K562 (cell line): Measurements from ENCODE around the gene TNFSF15. TPM values are rescaled to one million over a fixed set of nuclear protein-coding genes. Genes with fewer than 3 reads are reported as not detected.

Source experiments
- ATAC-seq: fragments of 200-7000 bp; cut with Tn5 transposase; 3 replicates; pipeline ENCODE4 v1.9.1; 2020; ENCODE audit warnings: moderate library complexity
- BruUV-seq: library from RNA; stranded (reverse); fragments of 400-500 nt; replicated peaks from 2 replicates; lab custom pipeline; 2021; lab: Mats Ljungman, UMichigan
- CTCF ChIA-PET: fragments of 300-600 bp; formaldehyde crosslinking; extraction: SDS; loops from one replicate; lab custom pipeline; 2021; ENCODE audit warnings: low intra/inter-chr PET ratio; lab: Yijun Ruan, JAX
- POLR2A ChIA-PET: fragments of 300-600, 350-650 bp; sonication (Branson Sonifier 250); formaldehyde crosslinking; extraction: SDS; loops from one replicate; lab custom pipeline; 2021; ENCODE audit warnings: antibody characterized with exemption, inconsistent platforms; lab: Yijun Ruan, JAX
- DNase-seq, 4 experiments: peaks; one replicate each; pipeline versions ENCODE4 v3.0.0 to v3.0.0-alpha.2; 2011 to 2018; ENCODE audit warnings: low spot score in 3 of 4, mixed read lengths in 3 of 4; ENCODE audit errors: extremely low read depth in 1 of 4
- FAIRE-seq: peaks from 2 replicates; lab custom pipeline; 2011; peaks lifted over from hg19 to GRCh38; lab: Jason Lieb, UNC
- H2AFZ ChIP-seq: 2 replicates; pipeline ENCODE4 v1.6.0; 2011; ENCODE audit warnings: low read depth, low read length, control low read depth, inconsistent platforms
- H3K27ac ChIP-seq: fragments of 200-600 bp; 3 replicates; pipeline ENCODE4 v1.8.0; 2011; ENCODE audit warnings: low read depth, mild to moderate bottlenecking, control low read depth, inconsistent platforms, low read length, moderate library complexity, mixed read lengths; ENCODE audit errors: extremely low read depth
- H3K27me3 ChIP-seq, 2 experiments: fragments of 300-600 bp in 1 of 2; 2 replicates in 1 of 2; 3 replicates in 1 of 2; pipeline versions ENCODE4 v1.6.0 to v1.8.0; 2011; ENCODE audit warnings: inconsistent platforms in 2 of 2, low read length in 2 of 2, mild to moderate bottlenecking in 1 of 2, mixed read lengths in 1 of 2, moderate library complexity in 1 of 2; ENCODE audit not compliant: control insufficient read depth in 2 of 2, insufficient read depth in 2 of 2
- H3K36me3 ChIP-seq: fragments of 300-600 bp; 3 replicates; pipeline ENCODE4 v1.8.0; 2011; ENCODE audit warnings: mild to moderate bottlenecking, low read length, inconsistent platforms; ENCODE audit not compliant: control insufficient read depth, insufficient read depth
- H3K4me1 ChIP-seq, 2 experiments: fragments of 200-600 bp in 1 of 2; replicated peaks in 1 of 2; 2 replicates in 1 of 2; 3 replicates in 1 of 2; pipeline versions ENCODE4 v1.5.1 to v1.8.0; 2011; ENCODE audit warnings: inconsistent platforms in 2 of 2, low read length in 2 of 2, mild to moderate bottlenecking in 1 of 2, mixed read lengths in 1 of 2, moderate library complexity in 1 of 2; ENCODE audit not compliant: control insufficient read depth in 2 of 2, insufficient read depth in 2 of 2
- H3K4me2 ChIP-seq: 2 replicates; pipeline ENCODE4 v1.6.1; 2011; ENCODE audit warnings: low read length, control low read depth, inconsistent platforms, mixed read lengths; ENCODE audit not compliant: insufficient read depth
- H3K4me3 ChIP-seq: fragments of 200-600 bp; sonication (generic), shearing (Covaris generic); 2 replicates; pipeline ENCODE4 v1.5.1; 2016; ENCODE audit warnings: control low read depth, inconsistent platforms
- H3K79me2 ChIP-seq: fragments of 200-600 bp; 3 replicates; pipeline ENCODE4 v1.8.0; 2011; ENCODE audit warnings: low read length, inconsistent platforms; ENCODE audit not compliant: control insufficient read depth, insufficient read depth
- H3K9ac ChIP-seq, 2 experiments: 2 replicates each; pipeline versions ENCODE4 v1.6.0 to v1.6.1; 2011; ENCODE audit warnings: low read depth in 2 of 2, low read length in 2 of 2, control low read depth in 1 of 2, inconsistent platforms in 1 of 2, mild to moderate bottlenecking in 1 of 2, mixed read lengths in 1 of 2; ENCODE audit not compliant: insufficient read depth in 1 of 2
- H3K9me1 ChIP-seq: one replicate; pipeline ENCODE4 v1.6.0; 2011; ENCODE audit warnings: inconsistent platforms, mild to moderate bottlenecking, low read length, moderate library complexity; ENCODE audit not compliant: control insufficient read depth, insufficient read depth
- H3K9me3 ChIP-seq: replicated peaks from 2 replicates; pipeline ENCODE4 v1.5.1; 2011; ENCODE audit warnings: low read depth, low read length, inconsistent platforms; ENCODE audit not compliant: control insufficient read depth, insufficient read depth
- H4K20me1 ChIP-seq: replicated peaks from 2 replicates; pipeline ENCODE4 v1.6.1; 2011; ENCODE audit warnings: low read length, inconsistent platforms, mixed read lengths; ENCODE audit not compliant: control insufficient read depth, insufficient read depth
- FOXJ2 ChIP-seq: fragments of 200-800 bp; sonication (Bioruptor generic); IDR thresholded peaks from 2 replicates; pipeline ENCODE4 v1.6.1; 2016; ENCODE audit warnings: missing genetic modification characterization, missing compliant biosample characterization
- HNRNPUL1 ChIP-seq: fragments of 200-400 bp; formaldehyde crosslinking; IDR thresholded peaks from 2 replicates; pipeline ENCODE4 v1.6.1; 2017; ENCODE audit warnings: low read length
- RBM14 ChIP-seq: fragments of 200-400 bp; formaldehyde crosslinking; IDR thresholded peaks from 2 replicates; pipeline ENCODE4 v1.6.1; 2018; ENCODE audit warnings: low read depth, mild to moderate bottlenecking, low read length, moderate library complexity, borderline replicate concordance; ENCODE audit not compliant: insufficient read depth
- RCOR1 ChIP-seq, 2 experiments: IDR thresholded peaks; 2 replicates each; pipeline ENCODE4 v1.6.1; 2012; ENCODE audit warnings: low read depth in 2 of 2, low read length in 2 of 2, borderline replicate concordance in 1 of 2, improper control_type of control experiment in 1 of 2
- SMARCB1 ChIP-seq: IDR thresholded peaks from 2 replicates; pipeline ENCODE4 v1.6.1; 2011; ENCODE audit warnings: improper control_type of control experiment, low read depth; ENCODE audit not compliant: insufficient read length
- TRIM25 ChIP-seq: fragments of 450-650 bp; IDR thresholded peaks from 2 replicates; pipeline ENCODE4 v1.7.0; 2016; ENCODE audit warnings: borderline replicate concordance
- ZNF253 ChIP-seq: fragments of 250-450 bp; sonication (Bioruptor Pico); conservative IDR thresholded peaks from 2 replicates; pipeline ENCODE4 v1.6.1; 2021; ENCODE audit warnings: mild to moderate bottlenecking
- ZNF41 ChIP-seq: fragments of 250-450 bp; sonication (Bioruptor Pico); conservative IDR thresholded peaks from 2 replicates; pipeline ENCODE4 v1.4.0; 2020; ENCODE audit warnings: mild to moderate bottlenecking
- WGBS: fragments of 100-300 bp; shearing (Covaris generic); methylation state at CpG from one replicate; pipeline ENCODE4 v1.1.6; 2016; ENCODE audit warnings: low coverage, mixed read lengths; ENCODE audit not compliant: insufficient coverage; ENCODE audit errors: missing lambda C conversion rate; 5-methylcytosine and 5-hydroxymethylcytosine counted together
- in situ Hi-C: fragments of 300-500 bp; cut with MboI; formaldehyde crosslinking; loops from 4 replicates; pipeline ENCODE4 v1.15.0; 2018; ENCODE audit warnings: inconsistent platforms, mixed read lengths
- intact Hi-C: fragments of 100-400 bp; cut with micrococcal nuclease; formaldehyde crosslinking; loops from 2 replicates; pipeline ENCODE4 v1.14.2; 2022
- polyA plus RNA-seq, 8 experiments: library from polyadenylated mRNA; depleted of rRNA in 4 of 8; stranded (reverse) in 5 of 8; unstranded in 3 of 8; fragments of >200 nt; fragmentation: Nextera tagmentation in 2 of 8; fragmentation: Illumina TruSeq in 1 of 8; extraction: Ambion mirVana in 2 of 8; extraction: Trizol in 1 of 8; gene quantifications; 2 replicates each; pipeline versions ENCODE4 v1.2.1 to v1.2.3, GENCODE V29; 2011 to 2014; ENCODE audit warnings: inconsistent platforms in 1 of 8, missing spikeins in 1 of 8
- total RNA-seq, 7 experiments: library from RNA; depleted of rRNA in 6 of 7; stranded (reverse); fragments of >200 nt in 6 of 7; fragmentation: Illumina TruSeq in 2 of 7; extraction: Trizol in 2 of 7; gene quantifications; 2 replicates each; pipeline versions ENCODE4 v1.2.1 to v1.2.3, GENCODE V29; 2011 to 2021; ENCODE audit warnings: low replicate concordance in 1 of 7
- TF ChIP-seq, protein P1 (sequence below): fragments of 200-400 bp; formaldehyde crosslinking; IDR thresholded peaks from 2 replicates; pipeline ENCODE4 v1.6.1; 2017; ENCODE audit warnings: mild to moderate bottlenecking, low read depth, low read length, moderate library complexity
- TF ChIP-seq, protein P2 (sequence below): fragments of 450-650 bp; formaldehyde crosslinking; IDR thresholded peaks from 2 replicates; pipeline ENCODE4 v1.4.0; 2020; ENCODE audit warnings: mild to moderate bottlenecking, moderate library complexity
- TF ChIP-seq, protein P3 (sequence below): fragments of 250-450 bp; sonication (Bioruptor Pico); IDR thresholded peaks from 2 replicates; pipeline ENCODE4 v1.8.0; 2021; ENCODE audit warnings: moderate library complexity, mild to moderate bottlenecking, inconsistent platforms

Gene TNFSF15
- total and polyA plus RNA-seq, 9 of the 15 experiments (the other 6 are each of a cell fraction or from before 2014, with no cell fraction given): not detected

GRCh38 chr9:114828303-114828650 is 22.4 kb upstream of the TNFSF15 start (continued):
- TF ChIP-seq, protein P1, sequence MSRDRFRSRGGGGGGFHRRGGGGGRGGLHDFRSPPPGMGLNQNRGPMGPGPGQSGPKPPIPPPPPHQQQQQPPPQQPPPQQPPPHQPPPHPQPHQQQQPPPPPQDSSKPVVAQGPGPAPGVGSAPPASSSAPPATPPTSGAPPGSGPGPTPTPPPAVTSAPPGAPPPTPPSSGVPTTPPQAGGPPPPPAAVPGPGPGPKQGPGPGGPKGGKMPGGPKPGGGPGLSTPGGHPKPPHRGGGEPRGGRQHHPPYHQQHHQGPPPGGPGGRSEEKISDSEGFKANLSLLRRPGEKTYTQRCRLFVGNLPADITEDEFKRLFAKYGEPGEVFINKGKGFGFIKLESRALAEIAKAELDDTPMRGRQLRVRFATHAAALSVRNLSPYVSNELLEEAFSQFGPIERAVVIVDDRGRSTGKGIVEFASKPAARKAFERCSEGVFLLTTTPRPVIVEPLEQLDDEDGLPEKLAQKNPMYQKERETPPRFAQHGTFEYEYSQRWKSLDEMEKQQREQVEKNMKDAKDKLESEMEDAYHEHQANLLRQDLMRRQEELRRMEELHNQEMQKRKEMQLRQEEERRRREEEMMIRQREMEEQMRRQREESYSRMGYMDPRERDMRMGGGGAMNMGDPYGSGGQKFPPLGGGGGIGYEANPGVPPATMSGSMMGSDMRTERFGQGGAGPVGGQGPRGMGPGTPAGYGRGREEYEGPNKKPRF: no peak
- TF ChIP-seq RBM14 (no peak), SMARCB1 (no peak)
- TF ChIP-seq, protein P2, sequence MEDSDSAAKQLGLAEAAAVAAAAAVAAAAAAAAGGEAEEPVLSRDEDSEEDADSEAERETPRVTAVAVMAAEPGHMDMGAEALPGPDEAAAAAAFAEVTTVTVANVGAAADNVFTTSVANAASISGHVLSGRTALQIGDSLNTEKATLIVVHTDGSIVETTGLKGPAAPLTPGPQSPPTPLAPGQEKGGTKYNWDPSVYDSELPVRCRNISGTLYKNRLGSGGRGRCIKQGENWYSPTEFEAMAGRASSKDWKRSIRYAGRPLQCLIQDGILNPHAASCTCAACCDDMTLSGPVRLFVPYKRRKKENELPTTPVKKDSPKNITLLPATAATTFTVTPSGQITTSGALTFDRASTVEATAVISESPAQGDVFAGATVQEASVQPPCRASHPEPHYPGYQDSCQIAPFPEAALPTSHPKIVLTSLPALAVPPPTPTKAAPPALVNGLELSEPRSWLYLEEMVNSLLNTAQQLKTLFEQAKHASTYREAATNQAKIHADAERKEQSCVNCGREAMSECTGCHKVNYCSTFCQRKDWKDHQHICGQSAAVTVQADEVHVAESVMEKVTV: no peak

- Histone ChIP-seq H4K20me1 (no peaks in the 10 kb centered on the region), H3K9me1 (no peaks in the 10 kb centered on the region), H3K4me1 (no peaks in the 10 kb centered on the region), H3K4me3 (no peak overlapping the region), H3K4me2 (no peak overlapping the region), H3K79me2 (no peaks in the 10 kb centered on the region), H3K9ac (no peak overlapping the region), H3K27ac (no peak overlapping the region), H2AFZ (no peak overlapping the region), H3K27me3 (no peaks in the 10 kb centered on the region), H3K9me3 (no peaks in the 10 kb centered on the region), H3K36me3 (no peaks in the 10 kb centered on the region)
- FAIRE-seq (no peak), ATAC-seq (no peak), DNase-seq (no peak)
- ChIA-PET POLR2A (no interaction called here), CTCF (no interaction called here)
- WGBS: 0% methylated on average over 2 of the region's 2 CpGs
- in situ Hi-C loops: no loop called here
- intact Hi-C loops: no loop called here
- no TSS peak for BruUV-seq
- no peak for TF ChIP-seq ZNF253 (CRISPR knock-in tag)
- no peak for TF ChIP-seq RCOR1 (IDR thresholded peaks at IDR 0.05; ENCODE audit: borderline replicate concordance in 1 of 2, low read depth in 2 of 2, low read length in 2 of 2)
- no peak for TF ChIP-seq ZNF41 (CRISPR knock-in tag)
- no peak for TF ChIP-seq FOXJ2
- TF ChIP-seq HNRNPUL1: no peak
- TF ChIP-seq TRIM25: no peak
- TF ChIP-seq, protein P3, sequence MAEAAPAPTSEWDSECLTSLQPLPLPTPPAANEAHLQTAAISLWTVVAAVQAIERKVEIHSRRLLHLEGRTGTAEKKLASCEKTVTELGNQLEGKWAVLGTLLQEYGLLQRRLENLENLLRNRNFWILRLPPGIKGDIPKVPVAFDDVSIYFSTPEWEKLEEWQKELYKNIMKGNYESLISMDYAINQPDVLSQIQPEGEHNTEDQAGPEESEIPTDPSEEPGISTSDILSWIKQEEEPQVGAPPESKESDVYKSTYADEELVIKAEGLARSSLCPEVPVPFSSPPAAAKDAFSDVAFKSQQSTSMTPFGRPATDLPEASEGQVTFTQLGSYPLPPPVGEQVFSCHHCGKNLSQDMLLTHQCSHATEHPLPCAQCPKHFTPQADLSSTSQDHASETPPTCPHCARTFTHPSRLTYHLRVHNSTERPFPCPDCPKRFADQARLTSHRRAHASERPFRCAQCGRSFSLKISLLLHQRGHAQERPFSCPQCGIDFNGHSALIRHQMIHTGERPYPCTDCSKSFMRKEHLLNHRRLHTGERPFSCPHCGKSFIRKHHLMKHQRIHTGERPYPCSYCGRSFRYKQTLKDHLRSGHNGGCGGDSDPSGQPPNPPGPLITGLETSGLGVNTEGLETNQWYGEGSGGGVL (CRISPR knock-in tag): no peak
These were observed 21.9 kb upstream of the TNFSF15 start for GRCh38 chr9:114827641-114828302.
